Stimulated activated CD8-positive, alpha-beta memory T cell treated with anti-CD3 and anti-CD28 coated beads, Interleukin-12 subunit alpha, Interleukin-12 subunit beta, amount 100 ng/mL, for 24 hours (primary cell): ENCODE data around the gene AGMO.

ENCODE experiments used
- DNase-seq: peaks from one replicate; pipeline ENCODE4 v3.0.0-alpha.2; 2020; ENCODE audit errors: extremely low read depth

The AGMO gene

DNA sequence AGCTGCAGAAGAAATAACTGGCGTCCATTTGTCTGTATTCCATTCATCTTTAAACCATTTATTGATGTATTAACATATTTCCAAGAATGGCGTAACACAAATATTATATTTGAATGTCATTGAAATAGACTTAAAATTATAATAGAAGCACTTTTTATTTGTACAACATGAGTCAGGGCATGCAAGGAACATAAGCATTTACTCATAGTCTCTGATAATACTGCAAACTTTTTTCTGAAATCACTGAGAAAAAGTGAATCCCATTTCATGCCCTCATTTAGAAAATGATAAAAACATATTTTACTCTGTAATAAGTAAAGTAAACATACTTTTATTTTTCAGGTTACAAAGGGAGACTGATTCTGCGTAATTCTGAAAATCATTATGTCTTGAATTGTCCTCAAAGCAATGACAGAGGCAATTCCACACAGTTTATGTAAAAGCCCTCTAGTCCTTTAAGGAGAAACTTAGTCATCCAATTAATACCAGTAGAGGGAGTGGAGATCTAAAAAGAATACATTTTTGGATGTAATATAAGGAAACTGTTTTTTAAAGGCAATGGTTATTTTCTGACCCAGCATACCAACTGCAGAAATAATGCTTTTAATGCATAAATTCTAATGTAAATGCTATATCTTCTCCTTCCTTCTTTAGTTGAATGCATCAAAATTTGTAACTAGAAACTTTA, 58.1 kb downstream of the AGMO start:
- no peak for DNase-seq

- DNase-seq, result no peak
These were observed 63.4 kb downstream of the AGMO start for GRCh38 chr7:15498465-15498864.

DNA sequence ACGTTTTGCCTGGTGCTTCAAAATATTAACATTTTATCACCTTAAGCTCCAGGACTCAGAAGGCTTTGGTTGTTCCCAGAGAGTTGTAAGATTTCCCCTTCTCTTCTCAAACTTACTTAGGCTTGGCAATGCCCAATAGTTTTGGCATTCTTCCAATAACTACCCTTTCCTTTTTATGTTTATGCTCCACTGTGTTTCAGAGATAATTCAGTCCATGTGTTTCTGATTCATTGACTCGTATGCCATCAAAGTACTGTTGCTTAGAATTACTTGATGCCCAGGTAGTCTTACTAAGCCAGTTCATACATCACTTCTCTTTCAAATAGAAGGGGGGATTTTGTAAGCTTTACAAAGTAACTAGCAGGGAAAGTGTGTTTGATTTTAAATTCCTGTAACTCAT, 66.6 kb downstream of the AGMO start:
- DNase-seq, result no peak

GRCh38 chr7:15494711-15495110, 67.1 kb downstream of the AGMO start:
- DNase-seq, result no peak

- DNase-seq, result no peak
These were observed 70.5 kb downstream of the AGMO start for GRCh38 chr7:15491361-15491760.

DNA sequence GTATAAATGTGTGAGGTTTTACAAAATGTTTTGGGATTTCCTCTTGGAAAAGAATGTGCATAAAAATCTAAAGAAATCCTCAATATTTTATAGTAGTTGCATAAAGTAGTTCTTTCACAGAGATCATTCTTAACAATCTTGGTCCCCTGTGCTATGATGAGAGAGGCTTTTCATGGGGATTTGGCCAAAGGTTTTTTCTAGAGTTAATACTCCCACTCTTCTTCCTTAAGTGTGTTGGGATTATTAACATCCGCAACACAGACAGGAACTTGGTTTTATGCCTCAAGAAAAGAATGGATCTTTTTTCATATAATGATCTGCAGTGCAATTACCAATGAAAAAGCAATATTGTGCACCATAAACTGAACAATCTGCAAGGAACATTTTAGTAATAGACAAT, 71.5 kb downstream of the AGMO start:
- no peak for DNase-seq

DNA sequence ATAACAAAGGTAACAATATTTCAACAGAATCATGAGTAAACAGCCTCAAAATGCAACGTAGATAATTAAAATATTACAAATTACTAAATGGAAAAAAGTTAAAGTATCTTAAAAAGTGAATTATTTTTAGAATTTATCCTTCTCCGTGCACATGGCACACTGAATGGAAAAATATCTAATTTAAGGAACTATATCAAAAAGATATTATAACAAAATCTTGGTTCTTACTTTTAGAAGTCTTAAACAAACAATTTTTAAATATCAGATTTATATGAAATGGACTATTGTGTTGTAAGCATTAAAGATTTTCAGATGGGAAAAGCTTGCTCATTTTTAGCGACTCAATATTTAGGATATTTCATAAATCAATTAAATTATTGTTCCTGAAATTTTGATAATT, 72.0 kb downstream of the AGMO start:
- no peak for DNase-seq

DNA sequence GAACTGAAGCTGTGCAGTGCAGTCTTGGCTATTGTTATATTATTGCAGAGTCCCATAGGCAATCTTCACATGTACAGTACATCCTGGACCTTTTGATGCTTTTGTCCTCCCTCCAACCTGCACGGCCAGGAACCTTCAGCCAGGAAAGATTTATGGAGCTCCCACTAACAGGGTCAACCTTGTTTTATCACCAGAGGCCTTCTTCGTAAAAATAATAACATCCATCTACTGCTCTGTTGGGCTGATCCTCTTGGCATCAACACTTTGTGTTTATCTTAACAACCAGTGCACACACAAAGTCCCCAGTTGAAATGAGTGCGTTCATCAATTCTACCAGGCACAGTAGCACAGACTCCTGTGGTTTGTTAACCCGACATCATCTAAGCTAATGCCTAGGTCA, 72.4 kb downstream of the AGMO start:
- no peak for DNase-seq

- DNase-seq, result no peak
These were observed 73.4 kb downstream of the AGMO start for GRCh38 chr7:15488401-15488800.

DNA sequence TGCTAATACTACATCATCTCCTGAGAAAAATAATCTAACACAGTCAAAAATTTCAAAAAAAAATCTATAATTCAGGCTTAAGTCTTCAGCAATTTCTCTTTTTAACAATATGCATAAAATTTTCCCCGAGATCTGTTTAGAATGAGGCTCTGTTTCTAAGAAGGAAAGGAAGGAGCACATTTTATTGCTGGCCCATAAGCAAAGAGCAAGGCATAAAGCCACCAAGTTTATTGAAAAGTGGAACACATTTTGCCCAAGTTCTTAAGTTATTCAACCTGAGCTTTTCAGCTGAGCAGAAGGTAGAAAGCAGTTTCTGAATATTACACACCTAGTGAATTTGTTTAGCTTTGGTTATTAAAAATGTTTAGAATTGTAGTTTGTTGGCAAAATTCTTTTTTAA, 73.9 kb downstream of the AGMO start:
- DNase-seq, result no peak

- no peak for DNase-seq
These were observed 75.8 kb downstream of the AGMO start for GRCh38 chr7:15485998-15486397.

DNA sequence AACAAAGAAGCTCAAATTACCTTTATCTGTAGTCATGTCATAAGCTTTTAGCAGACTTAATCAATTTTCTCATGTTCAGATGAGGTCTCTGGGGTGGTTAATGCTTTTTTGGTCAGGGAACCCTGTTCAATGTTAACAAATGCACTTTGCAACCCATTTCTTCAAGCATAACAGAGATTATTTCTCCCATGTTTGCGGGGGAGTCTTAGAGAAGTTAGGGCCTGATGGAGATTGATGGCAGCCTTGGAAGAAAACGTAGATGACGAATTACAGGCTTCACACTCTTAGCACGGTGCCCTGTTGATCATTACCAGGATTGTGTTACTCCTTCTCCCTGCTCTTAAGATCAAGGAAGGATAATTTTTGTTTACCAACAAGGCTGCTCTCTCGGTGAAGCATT, 76.4 kb downstream of the AGMO start:
- no peak for DNase-seq

DNA sequence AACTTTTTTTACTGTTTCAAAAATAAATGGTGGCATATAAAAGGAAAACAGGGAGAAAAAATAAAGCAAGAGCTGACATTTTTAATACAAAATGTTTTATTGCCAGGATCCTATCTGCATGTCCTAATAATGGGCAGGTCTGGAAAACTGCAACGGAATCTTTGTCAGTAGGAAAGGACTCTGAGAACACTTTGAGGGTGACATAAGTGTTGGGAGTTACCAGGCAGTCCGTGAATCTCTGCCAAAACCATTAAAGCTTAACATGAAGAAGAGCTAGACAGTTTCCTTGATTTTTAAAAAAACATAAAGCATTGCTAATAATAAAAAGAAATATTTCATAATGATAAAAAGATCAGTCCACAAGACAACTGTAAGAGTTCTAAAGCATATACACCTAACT, 80.7 kb downstream of the AGMO start:
- DNase-seq, result no peak

GRCh38 chr7:15478401-15478800, 83.4 kb downstream of the AGMO start:
- no peak for DNase-seq

DNA sequence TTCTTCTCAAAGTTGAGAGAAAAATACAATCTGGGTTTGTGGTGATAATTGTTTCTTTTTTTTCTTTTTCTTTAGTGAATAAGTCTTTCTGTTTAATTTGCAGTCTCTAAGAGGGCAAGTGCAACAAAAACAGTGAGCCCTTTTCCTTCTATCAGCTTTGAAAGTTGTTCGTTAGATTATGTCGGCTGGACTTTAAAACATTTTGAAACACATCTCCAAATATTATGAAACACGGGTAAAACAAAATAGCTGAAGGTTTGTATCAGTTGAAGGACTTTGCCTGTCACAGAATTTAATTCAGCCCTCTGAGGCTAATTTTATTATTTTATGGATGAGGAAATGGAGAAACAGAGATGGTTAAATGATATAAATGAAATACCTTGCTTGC, 85.3 kb downstream of the AGMO start:
- DNase-seq, result no peak

- DNase-seq, result no peak
These were observed 85.8 kb downstream of the AGMO start for GRCh38 chr7:15475808-15476530.

GRCh38 chr7:15471669-15471950, 90.2 kb downstream of the AGMO start:
- DNase-seq, result no peak

- DNase-seq, result no peak
These were observed 90.8 kb downstream of the AGMO start for GRCh38 chr7:15470825-15471668.

DNA sequence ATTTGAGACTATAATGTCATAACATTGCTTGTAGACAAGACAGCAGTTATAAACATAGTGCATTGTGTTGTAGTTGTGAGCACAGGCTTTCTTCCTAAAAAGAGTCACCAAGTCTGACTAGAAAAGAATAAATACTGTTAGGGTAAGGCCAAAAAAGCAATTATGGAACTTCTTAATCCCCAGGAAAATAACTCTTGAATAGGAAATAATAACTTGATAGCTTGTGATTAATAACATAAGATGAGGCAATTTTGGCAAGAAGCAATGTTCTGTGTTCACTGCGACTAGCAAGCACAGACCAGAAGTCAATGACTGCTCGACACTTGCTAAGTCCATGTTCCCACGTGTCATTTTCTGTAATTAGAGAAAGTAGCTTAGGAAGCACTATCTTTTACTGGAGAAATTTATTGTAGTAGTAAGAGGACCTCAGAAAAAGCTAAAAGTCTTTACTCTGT, 97.1 kb downstream of the AGMO start:
- no peak for DNase-seq

- no peak for DNase-seq
These were observed 97.8 kb downstream of the AGMO start for GRCh38 chr7:15463801-15464666.

DNA sequence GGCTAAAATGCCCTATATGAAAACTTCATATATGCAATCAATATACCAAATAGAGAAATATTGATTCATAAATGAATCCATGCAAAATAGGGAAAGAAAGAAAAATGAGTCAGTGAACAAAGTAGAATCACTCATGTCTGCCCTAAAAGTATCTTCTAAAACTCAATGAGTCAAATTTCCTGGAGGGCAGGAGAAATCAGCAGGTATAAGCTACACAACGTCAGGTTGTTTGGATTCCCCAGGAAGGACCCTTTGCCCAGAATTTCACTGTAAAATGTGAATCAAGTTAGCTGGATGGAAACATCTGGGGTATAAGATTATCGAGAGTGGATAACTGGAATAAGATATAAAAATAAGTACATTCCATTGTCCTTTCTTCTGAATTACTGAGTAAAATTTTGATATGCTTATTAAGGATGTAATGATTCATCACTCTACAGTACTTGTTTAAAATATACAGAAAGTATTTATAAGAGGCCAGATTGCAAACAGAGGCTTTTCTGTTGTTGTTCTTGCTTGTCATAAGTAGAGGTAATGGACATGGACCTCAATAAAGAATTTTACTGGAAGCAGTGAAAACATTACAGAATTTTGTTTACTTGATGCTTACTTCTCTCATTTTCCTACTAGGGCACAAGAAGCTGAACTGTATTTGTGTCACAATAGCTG, 99.0 kb downstream of the AGMO start:
- DNase-seq, result no peak
